SKM-1 treated with dmso at 0.1 percent for 144 hours (cell line): ENCODE results near the gene KIAA0825.
"Not testable (repeated sequence)": the region's sequence is repeated elsewhere in the genome, so short reads cannot be mapped to it uniquely, and the experiment has no call there.

Source experiments
- DNase-seq: peaks from one replicate; lab custom pipeline; 2025; ENCODE audit not compliant: unreplicated experiment; lab: John Stamatoyannopoulos, UW

Gene KIAA0825

GRCh38 chr5:94192658-94193391 is 425.6 kb downstream of the KIAA0825 start:
- no peak for DNase-seq

DNA sequence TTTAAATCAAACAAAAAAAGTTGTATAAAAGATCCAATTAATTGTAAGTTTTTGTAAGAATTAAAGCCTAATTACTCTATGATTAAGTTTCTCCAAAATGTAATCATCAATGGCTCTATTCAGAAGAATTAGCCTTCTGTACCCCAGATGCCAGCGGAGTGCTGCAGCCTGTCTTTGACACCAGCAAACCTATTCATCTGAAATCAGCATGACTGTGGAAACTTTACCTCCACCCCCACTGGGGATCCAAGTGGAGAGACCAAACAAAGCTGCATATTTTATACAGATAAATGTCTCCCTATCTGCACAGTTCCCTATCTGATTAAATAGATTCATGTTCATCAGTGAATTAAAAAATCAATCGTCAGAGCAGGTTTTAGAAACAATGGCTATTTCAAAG is 426.8 kb downstream of the KIAA0825 start:
- no peak for DNase-seq

DNA sequence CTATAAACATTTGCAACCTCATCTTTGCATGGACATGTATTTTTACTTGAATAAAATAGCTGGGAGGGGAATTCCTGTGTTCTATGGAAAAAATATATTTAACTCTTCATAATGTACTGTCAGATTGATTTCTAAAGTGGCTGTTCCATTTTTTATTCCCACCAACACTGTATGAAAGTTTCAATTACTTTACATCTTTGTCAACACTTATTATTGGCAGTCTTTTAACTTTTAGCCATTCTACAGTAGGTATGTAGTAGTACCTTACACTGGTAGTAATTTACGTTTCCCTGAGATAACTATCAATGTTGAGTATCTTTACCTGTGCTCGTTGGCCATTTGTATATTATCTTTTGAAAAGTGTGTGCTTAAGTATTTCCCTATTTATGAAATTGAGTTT is 429.7 kb downstream of the KIAA0825 start:
- DNase-seq: no peak

- no peak for DNase-seq
These were observed 433.5 kb downstream of the KIAA0825 start for GRCh38 chr5:94184870-94185269.

DNA sequence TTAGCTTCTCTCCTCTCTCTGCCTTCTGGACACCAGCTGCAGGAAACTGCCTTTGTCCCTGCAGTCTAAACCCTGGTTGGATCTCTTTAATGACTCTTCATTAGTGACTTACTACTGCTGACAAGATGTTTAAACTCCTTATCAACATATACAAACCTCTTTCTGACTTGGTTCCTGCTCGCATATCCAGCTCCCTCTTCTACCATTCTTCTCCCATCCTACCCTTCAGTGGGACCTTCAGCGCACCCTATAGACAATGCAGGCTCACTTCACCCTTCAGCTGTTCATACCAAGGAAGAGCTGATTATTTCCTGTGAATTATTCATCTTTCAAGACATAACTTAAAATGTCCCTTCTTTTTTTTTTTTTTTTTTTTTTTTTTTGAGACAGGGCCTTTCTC is 436.5 kb downstream of the KIAA0825 start:
- no peak for DNase-seq

DNA sequence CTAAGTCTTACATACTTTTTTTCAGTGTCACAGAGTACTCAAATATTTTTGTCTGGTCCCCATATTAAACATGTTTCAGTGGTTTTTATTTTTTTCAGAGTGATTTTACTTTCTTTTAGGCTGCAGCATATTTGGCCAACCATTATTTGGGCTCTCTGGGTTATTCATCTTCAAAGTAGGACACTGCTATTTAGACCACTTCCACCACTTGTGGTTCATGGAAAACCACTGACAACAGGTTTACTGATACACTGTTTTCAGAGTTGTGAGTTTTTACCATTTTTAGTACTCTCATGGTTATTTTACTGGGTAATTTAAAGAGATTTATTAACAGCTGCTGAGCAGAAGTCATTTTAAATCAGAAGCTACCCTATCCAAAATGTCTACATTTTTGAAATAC is 437.6 kb downstream of the KIAA0825 start:
- DNase-seq: no peak

GRCh38 chr5:94175912-94176311 is 442.5 kb downstream of the KIAA0825 start:
- DNase-seq: no peak

GRCh38 chr5:94174748-94175411 is 443.5 kb downstream of the KIAA0825 start:
- no peak for DNase-seq

- DNase-seq: no peak
These were observed 445.3 kb downstream of the KIAA0825 start for GRCh38 chr5:94173100-94173499.

GRCh38 chr5:94171070-94171469 is 447.3 kb downstream of the KIAA0825 start:
- DNase-seq: not testable (repeated sequence)

DNA sequence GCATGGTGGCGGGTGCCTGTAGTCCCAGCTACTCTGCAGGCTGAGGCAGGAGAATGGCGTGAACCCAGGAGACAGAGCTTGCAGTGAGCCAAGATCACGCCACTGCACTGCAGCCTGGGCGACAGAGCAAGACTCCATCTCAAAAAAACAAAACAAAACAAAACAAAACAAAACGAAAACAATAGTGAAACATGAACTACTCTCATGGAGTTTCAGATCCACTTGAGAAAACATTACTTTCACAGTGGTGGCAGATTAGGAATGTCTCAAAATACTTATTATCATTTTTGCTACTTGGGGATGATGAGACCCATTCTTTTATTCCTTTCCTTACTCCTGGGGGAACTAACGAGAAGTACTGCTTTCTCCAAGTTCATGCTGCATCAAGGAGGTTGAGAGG is 448.2 kb downstream of the KIAA0825 start:
- DNase-seq: not testable (repeated sequence)

DNA sequence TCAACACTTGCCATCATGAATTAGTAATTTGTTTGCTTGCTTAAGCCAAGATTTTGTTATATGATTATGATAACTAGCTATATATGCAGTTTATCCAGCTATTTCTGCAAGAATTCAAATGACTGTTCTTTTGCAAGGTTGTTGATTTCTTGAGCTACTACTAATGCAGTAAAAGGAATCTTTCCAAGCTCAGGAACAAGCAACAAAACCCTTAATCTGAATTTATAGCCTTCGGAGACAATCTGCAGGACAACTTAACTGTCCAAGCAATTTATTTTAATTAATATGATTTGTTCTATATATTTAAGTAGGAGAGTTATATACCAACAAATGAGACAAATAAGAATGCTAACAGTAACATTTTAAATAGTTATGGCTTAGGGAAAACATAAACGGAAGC is 450.3 kb downstream of the KIAA0825 start:
- DNase-seq: no peak

GRCh38 chr5:94161801-94162200 is 456.6 kb downstream of the KIAA0825 start:
- DNase-seq: no peak

- no peak for DNase-seq
These were observed 459.3 kb downstream of the KIAA0825 start for GRCh38 chr5:94159144-94159543.

- no peak for DNase-seq
These were observed 460.5 kb downstream of the KIAA0825 start for GRCh38 chr5:94157704-94158539.

- DNase-seq: no peak
These were observed 463.7 kb downstream of the KIAA0825 start for GRCh38 chr5:94154672-94155071.

DNA sequence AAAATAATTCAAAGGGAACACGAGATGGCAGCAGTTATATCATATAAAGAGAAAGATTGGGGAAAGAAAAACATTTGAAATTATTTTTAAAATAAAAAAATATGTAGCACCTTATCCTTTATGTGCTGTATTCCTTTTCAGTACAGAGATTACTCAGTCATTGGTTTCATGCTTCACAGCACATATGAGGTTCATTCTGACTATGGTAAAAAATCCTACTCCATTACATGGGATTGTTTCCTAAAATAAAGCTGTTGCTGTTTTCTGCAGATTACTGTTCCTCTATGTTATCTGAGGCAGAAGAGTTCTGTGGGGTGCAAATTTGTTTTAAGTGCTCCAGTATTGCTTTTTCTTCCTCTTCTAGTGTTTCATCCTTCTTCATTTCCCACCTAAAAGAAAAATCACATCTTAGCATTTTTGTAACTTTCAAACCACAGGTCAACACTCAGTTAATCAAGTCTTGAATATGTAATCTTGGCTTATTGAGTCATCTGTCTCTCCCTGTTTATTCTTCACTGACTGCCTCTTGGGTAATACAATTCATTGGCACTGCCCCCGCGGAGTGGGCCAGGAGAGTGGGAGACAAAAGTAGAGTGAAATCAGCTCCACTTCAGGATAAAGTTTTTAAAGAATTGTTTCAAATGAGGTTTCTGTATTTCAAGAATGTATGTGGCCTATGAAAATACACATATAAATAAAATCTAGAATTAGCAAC is 464.5 kb downstream of the KIAA0825 start:
- DNase-seq: no peak

GRCh38 chr5:94143621-94144020 is 474.8 kb downstream of the KIAA0825 start:
- DNase-seq: not testable (repeated sequence)

DNA sequence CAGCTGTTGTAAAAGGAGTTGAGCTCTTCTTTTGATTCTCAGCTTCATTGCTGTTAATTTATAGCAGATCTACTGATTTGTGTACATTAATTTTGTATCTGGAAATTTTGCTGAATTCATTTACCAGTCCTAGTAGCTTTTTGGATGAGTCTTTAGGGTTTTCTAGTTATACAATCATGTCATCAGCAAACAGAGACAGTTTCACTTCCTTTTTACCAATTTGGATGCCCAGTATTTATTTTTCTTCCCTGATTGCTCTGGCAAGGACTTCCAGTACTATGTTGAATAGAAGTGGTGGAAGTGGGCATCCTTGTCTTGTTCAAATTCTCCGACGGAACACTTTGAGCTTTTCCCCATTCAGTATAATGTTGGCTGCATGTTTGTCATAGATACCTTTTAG is 478.1 kb downstream of the KIAA0825 start:
- DNase-seq: no peak

DNA sequence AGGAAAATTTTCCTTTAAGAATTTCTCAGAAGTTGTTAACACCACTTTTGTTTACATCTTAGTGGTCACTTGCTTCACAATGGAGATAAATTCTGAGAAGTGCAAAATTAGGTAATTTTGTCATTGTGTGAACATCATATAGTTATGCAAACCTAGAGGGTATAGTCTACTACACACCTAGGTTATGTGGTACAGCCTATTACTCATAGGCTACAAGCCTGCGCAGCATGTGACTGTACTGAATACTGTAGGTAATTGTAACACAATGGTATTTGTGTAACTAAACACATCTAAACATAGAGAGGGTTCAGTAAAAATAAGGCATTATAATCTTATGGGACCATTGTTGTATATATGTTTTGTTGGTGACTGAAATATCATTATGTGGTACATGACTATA is 488.3 kb downstream of the KIAA0825 start:
- DNase-seq: no peak

DNA sequence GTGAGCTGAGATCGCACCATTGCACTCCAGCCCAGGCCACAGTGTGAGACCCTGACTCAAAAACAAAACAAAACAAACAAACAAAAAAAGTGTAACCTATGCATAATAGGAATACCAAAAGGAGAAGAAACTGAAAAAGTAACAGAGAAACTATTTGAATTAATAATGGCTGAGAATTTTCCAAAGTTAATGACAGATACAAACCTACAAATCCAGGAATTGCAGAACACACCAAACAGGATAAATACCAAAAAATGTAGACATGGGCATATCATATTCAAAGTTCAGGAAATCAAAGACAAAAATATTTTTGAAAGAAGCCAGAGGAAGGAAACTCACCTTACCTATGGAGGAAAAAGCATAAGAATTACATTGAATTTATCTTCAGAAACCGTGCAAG is 493.3 kb downstream of the KIAA0825 start:
- DNase-seq: no peak
